Testis (tissue), 3 donors: ENCODE measurements around the gene BHLHA9. TPM values are rescaled to one million over a fixed set of nuclear protein-coding genes. Genes with fewer than 3 reads are reported as not detected.

Experiments
- DNase-seq: peaks from one replicate; pipeline ENCODE4 v3.0.0-alpha.2; 2019
- H3K27ac ChIP-seq, 2 donors: fragments of 200-600 bp; sonication (generic); one replicate each; pipeline ENCODE4 v1.5.1; 2019
- H3K27me3 ChIP-seq: fragments of 200-600 bp; sonication (generic); one replicate; pipeline ENCODE4 v1.5.1; 2019
- H3K36me3 ChIP-seq: fragments of 200-600 bp; sonication (generic); one replicate; pipeline ENCODE4 v1.5.1; 2017; ENCODE audit warnings: low read depth; ENCODE audit errors: missing control alignments
- H3K4me1 ChIP-seq: fragments of 200-600 bp; sonication (generic); one replicate; pipeline ENCODE4 v1.5.1; 2019
- H3K4me3 ChIP-seq, 2 donors: fragments of 200-600 bp; sonication (generic); one replicate each; pipeline ENCODE4 v1.5.1; 2017 to 2019
- H3K9me3 ChIP-seq: fragments of 200-600 bp; sonication (generic); one replicate; pipeline ENCODE4 v1.5.1; 2017
- CTCF ChIP-seq, 3 experiments: fragments of 450-650 bp in 2 of 3; fragments of 200-600 bp in 1 of 3; sonication (generic) in 1 of 3; IDR thresholded peaks; one replicate each; pipeline ENCODE4 v1.5.1; 2016 to 2019; ENCODE audit warnings: antibody characterized with exemption in 3 of 3, mild to moderate bottlenecking in 2 of 3, moderate library complexity in 1 of 3
- POLR2A ChIP-seq: fragments of 450-650 bp; IDR thresholded peaks from one replicate; pipeline ENCODE4 v1.6.1; 2017; ENCODE audit warnings: antibody characterized with exemption, mild to moderate bottlenecking, moderate library complexity
- WGBS, 2 donors: methylation state at CpG; one replicate each; pipeline ENCODE4 v1.1.5; 2018; 5-methylcytosine and 5-hydroxymethylcytosine counted together
- intact Hi-C: fragments of 100-400 bp; cut with DNase I; formaldehyde crosslinking; loops from one replicate; pipeline ENCODE4 v1.15.1; 2023; ENCODE audit warnings: low total_unique reads
- polyA plus RNA-seq: library from polyadenylated mRNA; stranded (reverse); fragments of 350-450 nt; fragmentation: Illumina TruSeq; extraction: RNeasy Lipid Tissue Mini Kit (QIAGEN cat#74804); gene quantifications from one replicate; pipeline ENCODE4 v1.2.3, GENCODE V29; 2014; ENCODE audit warnings: low read depth, low replicate concordance; ENCODE audit not compliant: insufficient read depth
- total RNA-seq, 2 donors: library from RNA; depleted of rRNA; stranded (reverse); fragments of >200 nt; gene quantifications; one replicate each; pipeline ENCODE4 v1.2.3, GENCODE V29; 2016

BHLHA9 gene
- total and polyA plus RNA-seq, 3 donors from 2014 or later: 0.56 to 0.79 TPM; not detected in 1

- Histone ChIP-seq H3K4me3 (no peak overlapping the region), H3K27ac (no peak overlapping the region), H3K9me3 (no peaks in the 10 kb centered on the region), H3K27me3 (no peaks in the 10 kb centered on the region), H3K4me1 (no peaks in the 10 kb centered on the region), H3K36me3 (no peaks in the 10 kb centered on the region)
- no peak for DNase-seq
- WGBS, 2 donors: 69 to 74% methylated on average over 13 of the region's 13 CpGs
- no peak for TF ChIP-seq POLR2A
- no peak for TF ChIP-seq CTCF (IDR thresholded peaks at IDR 0.05)
- intact Hi-C loops: no loop called here
Observed at GRCh38 chr17:1290676-1291075, 20.4 kb downstream of the BHLHA9 start.

- Histone ChIP-seq H3K4me3 (no peak overlapping the region), H3K4me1 (no peaks in the 10 kb centered on the region), H3K27ac (no peak overlapping the region), H3K27me3 (no peaks in the 10 kb centered on the region), H3K36me3 (no peaks in the 10 kb centered on the region), H3K9me3 (no peaks in the 10 kb centered on the region)
- DNase-seq: no peak
- intact Hi-C loops: no loop called here
- 76 to 89% methylated on average over 12 of the region's 12 CpGs for WGBS, 2 donors
- no peak for TF ChIP-seq CTCF (IDR thresholded peaks at IDR 0.05)
- no peak for TF ChIP-seq POLR2A
Observed at GRCh38 chr17:1294157-1294717, 24.0 kb downstream of the BHLHA9 start.

- no peaks in the 10 kb centered on the region for H3K4me1 ChIP-seq
- WGBS, 2 donors: 18 to 45% methylated on average over 20 to 24 of the region's 24 CpGs
- no peak overlapping the region for H3K27ac ChIP-seq
- TF ChIP-seq POLR2A: no peak
- TF ChIP-seq CTCF (IDR thresholded peaks at IDR 0.05): no peak
- intact Hi-C loops: no loop called here
- H3K9me3 ChIP-seq: no peaks in the 10 kb centered on the region
- no peak for DNase-seq
- no peaks in the 10 kb centered on the region for H3K36me3 ChIP-seq
- no peaks in the 10 kb centered on the region for H3K27me3 ChIP-seq
- H3K4me3 ChIP-seq: no peak overlapping the region
Observed at GRCh38 chr17:1298606-1299005, 28.4 kb downstream of the BHLHA9 start.

- DNase-seq: no peak
- Histone ChIP-seq H3K27me3 (no peaks in the 10 kb centered on the region), H3K4me3 (no peak overlapping the region), H3K27ac (no peak overlapping the region), H3K4me1 (no peaks in the 10 kb centered on the region), H3K36me3 (no peaks in the 10 kb centered on the region), H3K9me3 (no peaks in the 10 kb centered on the region)
- intact Hi-C loops: no loop called here
- TF ChIP-seq POLR2A (no peak), CTCF (IDR thresholded peaks at IDR 0.05) (no peak)
- WGBS, 2 donors: 72 to 76% methylated on average over 17 to 22 of the region's 22 CpGs
Observed at GRCh38 chr17:1299552-1300370, 29.5 kb downstream of the BHLHA9 start.
